ENCODE results near the gene TPSAB1. TPM values are rescaled to one million over a fixed set of nuclear protein-coding genes. Genes with fewer than 3 reads are reported as not detected.

Gene TPSAB1
- total RNA-seq, 1 experiment from 2014 or later: 0.25 TPM

DNA sequence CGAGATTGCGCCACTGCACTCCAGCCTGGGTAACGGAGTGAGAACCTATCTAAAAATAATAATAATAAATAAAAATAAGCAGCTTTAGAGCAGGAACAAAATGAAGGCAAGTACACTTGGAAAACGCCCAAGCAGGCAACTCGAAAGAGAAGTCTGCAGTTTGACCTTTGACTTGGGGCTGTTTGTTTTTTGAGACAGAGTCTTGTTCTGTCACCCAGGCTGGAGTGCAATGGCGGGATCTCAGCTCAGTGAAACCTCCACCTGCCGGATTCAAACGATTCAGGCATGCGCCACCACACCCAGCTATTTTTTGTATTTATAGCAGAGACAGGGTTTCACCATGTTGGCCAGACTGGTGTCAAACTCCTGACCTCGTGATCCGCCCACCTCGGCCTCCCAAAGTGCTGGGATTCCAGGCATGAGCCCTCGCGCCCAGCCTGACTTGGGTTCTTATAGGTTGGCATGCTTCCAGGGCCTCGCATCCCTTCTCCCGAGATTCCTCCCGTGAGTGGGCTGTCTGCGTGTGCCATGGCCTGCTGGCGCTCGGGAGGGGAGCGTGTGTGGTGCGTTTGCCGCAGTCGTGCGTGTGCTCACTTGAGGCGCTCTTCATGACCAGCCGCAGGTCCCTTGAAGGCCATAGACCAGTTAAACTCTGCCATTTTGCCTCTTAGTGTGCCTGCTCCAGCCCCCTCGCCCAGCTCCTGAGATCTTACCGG is 50.5 kb downstream of the TPSAB1 start:
- peaks cover 14 to 44% of the 10 kb centered on the region in 2 experiments for H3K4me1 ChIP-seq (ENCODE audit: control insufficient read depth in 1 of 2, insufficient read depth in 2 of 2, low read length in 2 of 2)
- no peaks in the 10 kb centered on the region for H3K36me3 ChIP-seq (ENCODE audit: control insufficient read depth in 1 of 2, insufficient read depth in 2 of 2, low read length in 2 of 2)
- no peak overlapping the region for H3K4me2 ChIP-seq (ENCODE audit: low read length)
- H2AFZ ChIP-seq (ENCODE audit: low read depth, low read length, poor library complexity, severe bottlenecking): no peak overlapping the region
- no peaks in the 10 kb centered on the region for H3K79me2 ChIP-seq (ENCODE audit: insufficient read depth, low read length)
- intact Hi-C loops (cut with micrococcal nuclease): no loop called here
- no TSS peak for BruUV-seq (replicated peaks)
- H3K27me3 ChIP-seq (ENCODE audit: insufficient read depth, low read length): no peaks in the 10 kb centered on the region
- ChIA-PET RAD21 (ENCODE audit: low non-redundant PET in 1 of 2, low total read pairs in 2 of 2, uncharacterized antibody in 2 of 2, unreplicated experiment in 2 of 2) (no interaction called here), POLR2A (no interaction called here), CTCF (interaction anchor here (0.7 kb wide), 1 partner anchor 278 kb away, joined by 3 read pairs; no protein-coding TSS in a partner anchor)
- DNase-seq (ENCODE audit: low read depth, low spot score): no peak
- H3K9me3 ChIP-seq (ENCODE audit: control insufficient read depth in 1 of 2, insufficient read depth in 1 of 2, low read depth in 1 of 2, low read length in 2 of 2): no peaks in the 10 kb centered on the region
- H4K20me1 ChIP-seq (ENCODE audit: insufficient read depth): no peaks in the 10 kb centered on the region
- ATAC-seq: no peak
- TF ChIP-seq ZFX (IDR thresholded peaks at IDR 0.05) (no peak), YY1 (IDR thresholded peaks at IDR 0.05; ENCODE audit: extremely low read depth, insufficient replicate concordance, low read depth, low read length) (no peak), EZH2phosphoT487 (IDR thresholded peaks at IDR 0.05; ENCODE audit: borderline replicate concordance) (no peak), JUND (IDR thresholded peaks at IDR 0.05) (no peak), CBX3 (IDR thresholded peaks at IDR 0.05; ENCODE audit: low read depth) (no peak), RAD21 (IDR thresholded peaks at IDR 0.05; ENCODE audit: low read depth) (no peak), ELF1 (IDR thresholded peaks at IDR 0.05; ENCODE audit: borderline replicate concordance, low read depth) (no peak), EZH2 (IDR thresholded peaks at IDR 0.05) (no peak), SP1 (IDR thresholded peaks at IDR 0.05; ENCODE audit: low read depth) (no peak), POLR2A (IDR thresholded peaks at IDR 0.05; ENCODE audit: borderline replicate concordance, extremely low read depth, insufficient read depth, insufficient read length) (no peak), FOSL1 (IDR thresholded peaks at IDR 0.05; ENCODE audit: low read depth) (no peak), SIN3A (IDR thresholded peaks at IDR 0.05; ENCODE audit: low read depth) (no peak), CEBPB (IDR thresholded peaks at IDR 0.05; ENCODE audit: low read depth) (no peak), POLR2AphosphoS5 (IDR thresholded peaks at IDR 0.05; ENCODE audit: low read depth, low read length) (no peak)
- TF ChIP-seq, protein P1, sequence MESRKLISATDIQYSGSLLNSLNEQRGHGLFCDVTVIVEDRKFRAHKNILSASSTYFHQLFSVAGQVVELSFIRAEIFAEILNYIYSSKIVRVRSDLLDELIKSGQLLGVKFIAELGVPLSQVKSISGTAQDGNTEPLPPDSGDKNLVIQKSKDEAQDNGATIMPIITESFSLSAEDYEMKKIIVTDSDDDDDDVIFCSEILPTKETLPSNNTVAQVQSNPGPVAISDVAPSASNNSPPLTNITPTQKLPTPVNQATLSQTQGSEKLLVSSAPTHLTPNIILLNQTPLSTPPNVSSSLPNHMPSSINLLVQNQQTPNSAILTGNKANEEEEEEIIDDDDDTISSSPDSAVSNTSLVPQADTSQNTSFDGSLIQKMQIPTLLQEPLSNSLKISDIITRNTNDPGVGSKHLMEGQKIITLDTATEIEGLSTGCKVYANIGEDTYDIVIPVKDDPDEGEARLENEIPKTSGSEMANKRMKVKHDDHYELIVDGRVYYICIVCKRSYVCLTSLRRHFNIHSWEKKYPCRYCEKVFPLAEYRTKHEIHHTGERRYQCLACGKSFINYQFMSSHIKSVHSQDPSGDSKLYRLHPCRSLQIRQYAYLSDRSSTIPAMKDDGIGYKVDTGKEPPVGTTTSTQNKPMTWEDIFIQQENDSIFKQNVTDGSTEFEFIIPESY (IDR thresholded peaks at IDR 0.05; ENCODE audit: extremely low read depth, insufficient replicate concordance, low read length): no peak
- TF ChIP-seq, protein P2, sequence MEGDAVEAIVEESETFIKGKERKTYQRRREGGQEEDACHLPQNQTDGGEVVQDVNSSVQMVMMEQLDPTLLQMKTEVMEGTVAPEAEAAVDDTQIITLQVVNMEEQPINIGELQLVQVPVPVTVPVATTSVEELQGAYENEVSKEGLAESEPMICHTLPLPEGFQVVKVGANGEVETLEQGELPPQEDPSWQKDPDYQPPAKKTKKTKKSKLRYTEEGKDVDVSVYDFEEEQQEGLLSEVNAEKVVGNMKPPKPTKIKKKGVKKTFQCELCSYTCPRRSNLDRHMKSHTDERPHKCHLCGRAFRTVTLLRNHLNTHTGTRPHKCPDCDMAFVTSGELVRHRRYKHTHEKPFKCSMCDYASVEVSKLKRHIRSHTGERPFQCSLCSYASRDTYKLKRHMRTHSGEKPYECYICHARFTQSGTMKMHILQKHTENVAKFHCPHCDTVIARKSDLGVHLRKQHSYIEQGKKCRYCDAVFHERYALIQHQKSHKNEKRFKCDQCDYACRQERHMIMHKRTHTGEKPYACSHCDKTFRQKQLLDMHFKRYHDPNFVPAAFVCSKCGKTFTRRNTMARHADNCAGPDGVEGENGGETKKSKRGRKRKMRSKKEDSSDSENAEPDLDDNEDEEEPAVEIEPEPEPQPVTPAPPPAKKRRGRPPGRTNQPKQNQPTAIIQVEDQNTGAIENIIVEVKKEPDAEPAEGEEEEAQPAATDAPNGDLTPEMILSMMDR (IDR thresholded peaks at IDR 0.05 in 2 of 3, conservative IDR thresholded peaks at IDR 0.05 in 1 of 3; ENCODE audit: borderline replicate concordance in 1 of 3, insufficient read depth in 1 of 3, low read depth in 2 of 3, low read length in 2 of 3): no peak
- TF ChIP-seq, protein P3, sequence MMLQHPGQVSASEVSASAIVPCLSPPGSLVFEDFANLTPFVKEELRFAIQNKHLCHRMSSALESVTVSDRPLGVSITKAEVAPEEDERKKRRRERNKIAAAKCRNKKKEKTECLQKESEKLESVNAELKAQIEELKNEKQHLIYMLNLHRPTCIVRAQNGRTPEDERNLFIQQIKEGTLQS (IDR thresholded peaks at IDR 0.05): no peak
- TF ChIP-seq, protein P4, sequence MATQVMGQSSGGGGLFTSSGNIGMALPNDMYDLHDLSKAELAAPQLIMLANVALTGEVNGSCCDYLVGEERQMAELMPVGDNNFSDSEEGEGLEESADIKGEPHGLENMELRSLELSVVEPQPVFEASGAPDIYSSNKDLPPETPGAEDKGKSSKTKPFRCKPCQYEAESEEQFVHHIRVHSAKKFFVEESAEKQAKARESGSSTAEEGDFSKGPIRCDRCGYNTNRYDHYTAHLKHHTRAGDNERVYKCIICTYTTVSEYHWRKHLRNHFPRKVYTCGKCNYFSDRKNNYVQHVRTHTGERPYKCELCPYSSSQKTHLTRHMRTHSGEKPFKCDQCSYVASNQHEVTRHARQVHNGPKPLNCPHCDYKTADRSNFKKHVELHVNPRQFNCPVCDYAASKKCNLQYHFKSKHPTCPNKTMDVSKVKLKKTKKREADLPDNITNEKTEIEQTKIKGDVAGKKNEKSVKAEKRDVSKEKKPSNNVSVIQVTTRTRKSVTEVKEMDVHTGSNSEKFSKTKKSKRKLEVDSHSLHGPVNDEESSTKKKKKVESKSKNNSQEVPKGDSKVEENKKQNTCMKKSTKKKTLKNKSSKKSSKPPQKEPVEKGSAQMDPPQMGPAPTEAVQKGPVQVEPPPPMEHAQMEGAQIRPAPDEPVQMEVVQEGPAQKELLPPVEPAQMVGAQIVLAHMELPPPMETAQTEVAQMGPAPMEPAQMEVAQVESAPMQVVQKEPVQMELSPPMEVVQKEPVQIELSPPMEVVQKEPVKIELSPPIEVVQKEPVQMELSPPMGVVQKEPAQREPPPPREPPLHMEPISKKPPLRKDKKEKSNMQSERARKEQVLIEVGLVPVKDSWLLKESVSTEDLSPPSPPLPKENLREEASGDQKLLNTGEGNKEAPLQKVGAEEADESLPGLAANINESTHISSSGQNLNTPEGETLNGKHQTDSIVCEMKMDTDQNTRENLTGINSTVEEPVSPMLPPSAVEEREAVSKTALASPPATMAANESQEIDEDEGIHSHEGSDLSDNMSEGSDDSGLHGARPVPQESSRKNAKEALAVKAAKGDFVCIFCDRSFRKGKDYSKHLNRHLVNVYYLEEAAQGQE (IDR thresholded peaks at IDR 0.05; ENCODE audit: low read depth): no peak
- TF ChIP-seq, protein P5, sequence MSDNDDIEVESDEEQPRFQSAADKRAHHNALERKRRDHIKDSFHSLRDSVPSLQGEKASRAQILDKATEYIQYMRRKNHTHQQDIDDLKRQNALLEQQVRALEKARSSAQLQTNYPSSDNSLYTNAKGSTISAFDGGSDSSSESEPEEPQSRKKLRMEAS (IDR thresholded peaks at IDR 0.05): no peak
- no peak overlapping the region for H3K4me3 ChIP-seq (replicated peaks in 1 of 2; ENCODE audit: low read depth in 1 of 2, low read length in 2 of 2)
- no peak overlapping the region for H3K27ac ChIP-seq (ENCODE audit: low read depth, low read length)
- H3K9ac ChIP-seq (ENCODE audit: low read length): no peak overlapping the region
- no peaks in the 10 kb centered on the region for H3K9me2 ChIP-seq (ENCODE audit: insufficient read depth)

All from HCT116 (cell line).